Hepatocyte (in vitro differentiated cells): Measurements from ENCODE around the gene LY6G6F. TPM values are rescaled to one million over a fixed set of nuclear protein-coding genes. Genes with fewer than 3 reads are reported as not detected.

Source experiments
- DNase-seq: peaks from one replicate; pipeline ENCODE4 v3.0.0-alpha.2; 2016; ENCODE audit warnings: low spot score
- H2AFZ ChIP-seq: fragments of 200-600 bp; sonication (generic); 2 replicates; pipeline ENCODE4 v1.6.0; 2016; ENCODE audit warnings: antibody characterized with exemption, mild to moderate bottlenecking
- H3K27ac ChIP-seq: fragments of 200-600 bp; sonication (generic); 2 replicates; pipeline ENCODE4 v1.5.1; 2016; ENCODE audit warnings: mild to moderate bottlenecking
- H3K27me3 ChIP-seq: fragments of 200-600 bp; sonication (generic); 2 replicates; pipeline ENCODE4 v1.6.1; 2016
- H3K36me3 ChIP-seq: fragments of 200-600 bp; sonication (generic); replicated peaks from 2 replicates; pipeline ENCODE4 v1.5.1; 2016; ENCODE audit warnings: low read depth; ENCODE audit not compliant: insufficient read depth
- H3K4me1 ChIP-seq: fragments of 200-600 bp; sonication (generic); 2 replicates; pipeline ENCODE4 v1.5.1; 2016; ENCODE audit warnings: mild to moderate bottlenecking, moderate library complexity; ENCODE audit not compliant: insufficient read depth
- H3K4me2 ChIP-seq: fragments of 200-600 bp; sonication (generic); 2 replicates; pipeline ENCODE4 v1.6.0; 2016
- H3K4me3 ChIP-seq: fragments of 200-600 bp; sonication (generic); 2 replicates; pipeline ENCODE4 v1.5.1; 2016; ENCODE audit warnings: mild to moderate bottlenecking
- H3K79me2 ChIP-seq: fragments of 200-600 bp; sonication (generic); 2 replicates; pipeline ENCODE4 v1.6.0; 2017; ENCODE audit warnings: mild to moderate bottlenecking
- H3K9me2 ChIP-seq: fragments of 200-600 bp; sonication (generic); replicated peaks from 2 replicates; pipeline ENCODE4 v1.6.0; 2017; ENCODE audit warnings: mild to moderate bottlenecking; ENCODE audit not compliant: insufficient read depth
- H3K9me3 ChIP-seq: fragments of 200-600 bp; sonication (generic); 2 replicates; pipeline ENCODE4 v1.5.1; 2016; ENCODE audit warnings: low read depth, mild to moderate bottlenecking
- H4K20me1 ChIP-seq: fragments of 200-600 bp; sonication (generic); 2 replicates; pipeline ENCODE4 v1.6.0; 2016; ENCODE audit warnings: mild to moderate bottlenecking; ENCODE audit not compliant: insufficient read depth, poor library complexity, severe bottlenecking
- EZH2 ChIP-seq: fragments of 200-600 bp; sonication (generic); IDR thresholded peaks from 2 replicates; pipeline ENCODE4 v1.6.1; 2016; ENCODE audit warnings: antibody characterized with exemption, mild to moderate bottlenecking, borderline replicate concordance
- EZH2phosphoT487 ChIP-seq: fragments of 200-600 bp; sonication (generic); IDR thresholded peaks from one replicate; pipeline ENCODE4 v1.6.1; 2018; ENCODE audit warnings: antibody characterized with exemption, mild to moderate bottlenecking, low read depth, moderate library complexity; ENCODE audit not compliant: unreplicated experiment, severe bottlenecking
- WGBS: methylation state at CpG from one replicate; pipeline ENCODE4 v1.1.6; 2016; ENCODE audit warnings: low lambda C conversion rate; ENCODE audit errors: missing lambda C conversion rate; 5-methylcytosine and 5-hydroxymethylcytosine counted together
- polyA plus RNA-seq: library from polyadenylated mRNA; unstranded; fragments of >200 nt; fragmentation: Nextera tagmentation; extraction: Ambion mirVana; gene quantifications from 2 replicates; pipeline ENCODE4 v1.2.1, GENCODE V29; 2016
- total RNA-seq: library from RNA; depleted of rRNA; stranded (reverse); fragments of >200 nt; gene quantifications from 2 replicates; pipeline ENCODE4 v1.2.3, GENCODE V29; 2014
- TF ChIP-seq, protein P1 (sequence below): fragments of 200-600 bp; sonication (generic); IDR thresholded peaks from 2 replicates; pipeline ENCODE4 v1.5.1; 2016; ENCODE audit warnings: antibody characterized with exemption, mild to moderate bottlenecking; ENCODE audit not compliant: poor library complexity

The LY6G6F gene
- total and polyA plus RNA-seq, 2 experiments from 2014 or later, result not detected

DNA sequence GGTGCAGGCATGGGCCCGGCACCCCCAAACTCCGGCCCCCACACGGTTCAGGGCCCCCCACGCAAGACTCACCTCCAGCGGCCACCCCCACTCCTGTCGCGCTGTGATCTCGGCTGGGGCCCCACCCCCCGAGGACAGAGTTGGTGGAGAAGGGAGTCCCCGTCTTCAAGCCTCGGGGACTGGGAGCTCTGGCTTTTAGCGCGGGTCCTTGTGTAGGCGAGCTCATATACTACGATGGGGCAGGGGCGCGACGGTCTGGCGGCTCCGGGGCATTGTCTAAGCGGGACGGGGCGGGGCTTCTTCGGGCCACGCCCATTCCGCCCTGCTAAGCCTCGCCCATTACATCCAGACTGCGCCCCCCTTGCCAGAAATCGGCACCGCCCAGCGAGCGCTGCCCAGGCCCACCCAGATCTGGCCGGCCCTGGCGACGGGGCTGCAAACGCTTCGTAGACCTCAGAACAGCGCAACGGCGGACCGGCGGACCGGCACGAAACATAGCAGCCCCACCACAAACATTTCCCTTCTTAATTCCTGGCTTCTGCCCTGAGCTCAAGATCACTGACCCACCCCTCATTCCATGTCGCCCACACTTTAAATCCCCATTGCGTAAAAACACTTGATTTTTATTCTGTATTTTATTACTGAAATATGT lies 23.4 kb downstream of the LY6G6F start:
- peaks cover 25% of the 10 kb centered on the region for H4K20me1 ChIP-seq
- peak overlapping the region; percentile 99 for H3K27ac ChIP-seq
- H3K27me3 ChIP-seq, result no peaks in the 10 kb centered on the region
- H3K9me2 ChIP-seq, result no peaks in the 10 kb centered on the region
- peak overlapping the region; percentile 89 for H3K4me3 ChIP-seq
- H3K36me3 ChIP-seq, result no peaks in the 10 kb centered on the region
- H3K79me2 ChIP-seq, result peaks cover 54% of the 10 kb centered on the region
- peaks cover 19% of the 10 kb centered on the region for H3K4me1 ChIP-seq
- no peaks in the 10 kb centered on the region for H3K9me3 ChIP-seq
- TF ChIP-seq, protein P1, sequence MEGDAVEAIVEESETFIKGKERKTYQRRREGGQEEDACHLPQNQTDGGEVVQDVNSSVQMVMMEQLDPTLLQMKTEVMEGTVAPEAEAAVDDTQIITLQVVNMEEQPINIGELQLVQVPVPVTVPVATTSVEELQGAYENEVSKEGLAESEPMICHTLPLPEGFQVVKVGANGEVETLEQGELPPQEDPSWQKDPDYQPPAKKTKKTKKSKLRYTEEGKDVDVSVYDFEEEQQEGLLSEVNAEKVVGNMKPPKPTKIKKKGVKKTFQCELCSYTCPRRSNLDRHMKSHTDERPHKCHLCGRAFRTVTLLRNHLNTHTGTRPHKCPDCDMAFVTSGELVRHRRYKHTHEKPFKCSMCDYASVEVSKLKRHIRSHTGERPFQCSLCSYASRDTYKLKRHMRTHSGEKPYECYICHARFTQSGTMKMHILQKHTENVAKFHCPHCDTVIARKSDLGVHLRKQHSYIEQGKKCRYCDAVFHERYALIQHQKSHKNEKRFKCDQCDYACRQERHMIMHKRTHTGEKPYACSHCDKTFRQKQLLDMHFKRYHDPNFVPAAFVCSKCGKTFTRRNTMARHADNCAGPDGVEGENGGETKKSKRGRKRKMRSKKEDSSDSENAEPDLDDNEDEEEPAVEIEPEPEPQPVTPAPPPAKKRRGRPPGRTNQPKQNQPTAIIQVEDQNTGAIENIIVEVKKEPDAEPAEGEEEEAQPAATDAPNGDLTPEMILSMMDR, result no peak
- TF ChIP-seq EZH2 (no peak), EZH2phosphoT487 (no peak)
- peak; percentile 97 for DNase-seq
- 3% methylated on average over 45 of the region's 46 CpGs for WGBS
- peak overlapping the region; percentile 36 for H2AFZ ChIP-seq
- peak overlapping the region; percentile 82 for H3K4me2 ChIP-seq

DNA sequence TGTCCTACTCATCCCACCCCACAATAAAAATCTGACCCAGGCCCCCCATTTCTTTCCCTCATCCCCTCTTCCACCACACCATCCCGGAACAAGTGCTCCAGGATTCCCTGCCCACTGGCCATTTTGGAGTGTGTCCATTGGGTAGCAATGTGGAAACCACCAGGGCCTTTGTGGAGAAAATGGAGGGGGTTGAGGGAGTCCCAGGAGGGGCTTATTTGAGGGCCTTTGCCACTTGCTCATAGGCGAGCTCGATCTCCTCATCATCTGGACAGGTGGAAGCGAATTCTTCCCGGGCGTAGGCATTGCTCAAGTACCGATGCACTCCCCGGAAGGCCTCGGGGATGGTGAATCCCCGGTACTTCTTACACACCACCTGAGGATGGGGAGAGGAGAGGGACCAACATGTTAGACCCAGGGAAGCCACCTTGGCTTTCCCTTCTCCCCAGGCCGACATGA lies 24.0 kb downstream of the LY6G6F start:
- no peak overlapping the region for H2AFZ ChIP-seq

DNA sequence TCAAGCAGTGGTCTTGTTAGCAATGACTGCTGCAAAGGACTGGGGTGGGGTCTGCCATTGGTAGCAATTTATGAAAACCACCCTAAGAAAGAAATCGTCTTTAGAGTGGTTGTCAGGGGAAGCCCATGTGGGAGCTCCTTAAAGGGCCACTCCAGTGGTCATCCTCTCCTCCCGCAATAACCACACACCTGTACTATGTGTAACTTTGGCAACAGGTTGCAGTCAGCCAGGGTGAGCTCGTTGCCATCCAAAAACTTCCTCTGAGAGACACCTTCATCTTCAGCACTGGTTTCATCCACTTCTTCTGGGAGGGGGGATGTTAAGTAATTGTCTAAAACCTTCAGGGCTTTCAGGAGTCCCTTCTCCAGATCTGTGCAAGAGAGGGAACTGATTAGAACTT lies 25.4 kb downstream of the LY6G6F start:
- Histone ChIP-seq H3K9me2 (no peaks in the 10 kb centered on the region), H3K79me2 (peaks cover 71% of the 10 kb centered on the region), H4K20me1 (peaks cover 25% of the 10 kb centered on the region), H3K9me3 (no peaks in the 10 kb centered on the region), H3K27me3 (no peaks in the 10 kb centered on the region), H3K36me3 (no peaks in the 10 kb centered on the region), H3K27ac (peak overlapping the region; percentile 39), H3K4me3 (no peak overlapping the region), H2AFZ (no peak overlapping the region), H3K4me1 (peaks cover 25% of the 10 kb centered on the region), H3K4me2 (no peak overlapping the region)
- 91% methylated on average over 3 of the region's 3 CpGs for WGBS
- DNase-seq, result no peak
- TF ChIP-seq EZH2phosphoT487 (no peak), EZH2 (no peak)
- TF ChIP-seq, protein P1, result no peak

More for the DNA sequence above, 24.0 kb downstream of the LY6G6F start:
- Histone ChIP-seq H3K27me3 (no peaks in the 10 kb centered on the region), H3K4me3 (no peak overlapping the region), H3K4me1 (peaks cover 19% of the 10 kb centered on the region), H3K36me3 (no peaks in the 10 kb centered on the region), H3K9me3 (no peaks in the 10 kb centered on the region), H4K20me1 (peaks cover 25% of the 10 kb centered on the region), H3K27ac (peak overlapping the region; percentile 99), H3K79me2 (peaks cover 60% of the 10 kb centered on the region), H3K9me2 (no peaks in the 10 kb centered on the region), H3K4me2 (peak overlapping the region; percentile 82)
- 92% methylated on average over 11 of the region's 11 CpGs for WGBS
- TF ChIP-seq EZH2 (no peak), EZH2phosphoT487 (no peak)
- TF ChIP-seq, protein P1, result no peak
- DNase-seq, result no peak
